ENCODE results near the gene ATXN2. TPM values are rescaled to one million over a fixed set of nuclear protein-coding genes. Genes with fewer than 3 reads are reported as not detected.
A peak's percentile ranks its signal among the peaks of the same experiment; 100 is the strongest.

The ATXN2 gene
- total RNA-seq, 1 donor from 2014 or later: 69.4 TPM

- Mint-ChIP-seq H3K9me3 (ENCODE audit: unreplicated experiment) (no peaks in the 10 kb centered on the region), H3K4me3 (ENCODE audit: unreplicated experiment) (peak overlapping the region; percentile 5), H3K4me1 (ENCODE audit: unreplicated experiment) (peaks cover 77% of the 10 kb centered on the region), H3K27ac (ENCODE audit: unreplicated experiment) (peak overlapping the region; percentile 84), H3K27me3 (ENCODE audit: unreplicated experiment) (peaks cover 16% of the 10 kb centered on the region), H3K36me3 (ENCODE audit: low read depth, unreplicated experiment) (peaks cover 23% of the 10 kb centered on the region)
- TF ChIP-seq CTCF (IDR thresholded peaks at IDR 0.05; ENCODE audit: unreplicated experiment): no peak
- no peak for DNase-seq (ENCODE audit: low spot score)
These were observed 165.1 kb downstream of the ATXN2 start for GRCh38 chr12:111434049-111434448.

- Mint-ChIP-seq H3K4me1 (ENCODE audit: unreplicated experiment) (peaks cover 68% of the 10 kb centered on the region), H3K27me3 (ENCODE audit: unreplicated experiment) (peaks cover 11% of the 10 kb centered on the region), H3K9me3 (ENCODE audit: unreplicated experiment) (no peaks in the 10 kb centered on the region), H3K27ac (ENCODE audit: unreplicated experiment) (peak overlapping the region; percentile 90), H3K36me3 (ENCODE audit: low read depth, unreplicated experiment) (peaks cover 14% of the 10 kb centered on the region), H3K4me3 (ENCODE audit: unreplicated experiment) (peak overlapping the region; percentile 82)
- no peak for TF ChIP-seq CTCF (IDR thresholded peaks at IDR 0.05; ENCODE audit: unreplicated experiment)
- no peak for DNase-seq (ENCODE audit: low spot score)
These were observed 167.3 kb downstream of the ATXN2 start for GRCh38 chr12:111431772-111432171.

GRCh38 chr12:111430433-111431353, 168.4 kb downstream of the ATXN2 start:
- H3K27ac Mint-ChIP-seq (ENCODE audit: unreplicated experiment): peak overlapping the region; percentile 92

GRCh38 chr12:111429828-111430432, 169.2 kb downstream of the ATXN2 start:
- no peaks in the 10 kb centered on the region for H3K9me3 Mint-ChIP-seq (ENCODE audit: unreplicated experiment)
- peaks cover 17% of the 10 kb centered on the region for H3K36me3 Mint-ChIP-seq (ENCODE audit: low read depth, unreplicated experiment)
- no peak for DNase-seq (ENCODE audit: low spot score)
- no peak for TF ChIP-seq CTCF (IDR thresholded peaks at IDR 0.05; ENCODE audit: unreplicated experiment)
- peaks cover 71% of the 10 kb centered on the region for H3K4me1 Mint-ChIP-seq (ENCODE audit: unreplicated experiment)
- H3K27me3 Mint-ChIP-seq (ENCODE audit: unreplicated experiment): peaks cover 8% of the 10 kb centered on the region
- peak overlapping the region; percentile 64 for H3K4me3 Mint-ChIP-seq (ENCODE audit: unreplicated experiment)
- peak overlapping the region; percentile 85 for H3K27ac Mint-ChIP-seq (ENCODE audit: unreplicated experiment)

More at GRCh38 chr12:111430433-111431353, 168.4 kb downstream of the ATXN2 start:
- TF ChIP-seq CTCF (IDR thresholded peaks at IDR 0.05; ENCODE audit: unreplicated experiment): no peak
- H3K27me3 Mint-ChIP-seq (ENCODE audit: unreplicated experiment): peaks cover 8% of the 10 kb centered on the region
- peak overlapping the region; percentile 64 for H3K4me3 Mint-ChIP-seq (ENCODE audit: unreplicated experiment)
- DNase-seq (ENCODE audit: low spot score): no peak
- peaks cover 14% of the 10 kb centered on the region for H3K36me3 Mint-ChIP-seq (ENCODE audit: low read depth, unreplicated experiment)
- H3K9me3 Mint-ChIP-seq (ENCODE audit: unreplicated experiment): no peaks in the 10 kb centered on the region
- H3K4me1 Mint-ChIP-seq (ENCODE audit: unreplicated experiment): peaks cover 68% of the 10 kb centered on the region

Data from endothelial cell (in vitro differentiated cells).